Iris pigment epithelial cell (primary cell): ENCODE measurements around the gene HOXB7.

ENCODE experiments used
- DNase-seq: peaks from one replicate; pipeline ENCODE4 v3.0.0-alpha.2; 2011; ENCODE audit warnings: low read depth

Gene HOXB7

GRCh38 chr17:48565925-48566710 lies 44.7 kb downstream of the HOXB7 start:
- no peak for DNase-seq

- DNase-seq = no peak
Measured at GRCh38 chr17:48565022-48565554, 45.7 kb downstream of the HOXB7 start.

- DNase-seq = no peak
Measured at GRCh38 chr17:48564188-48565021, 46.4 kb downstream of the HOXB7 start.

- no peak for DNase-seq
Measured at GRCh38 chr17:48563867-48564187, 47.0 kb downstream of the HOXB7 start.

GRCh38 chr17:48563385-48563838 lies 47.4 kb downstream of the HOXB7 start:
- no peak for DNase-seq

GRCh38 chr17:48562934-48563333 lies 47.9 kb downstream of the HOXB7 start:
- DNase-seq = no peak

GRCh38 chr17:48561884-48562810 lies 48.7 kb downstream of the HOXB7 start:
- DNase-seq = no peak

GRCh38 chr17:48559840-48560817 lies 50.7 kb downstream of the HOXB7 start:
- DNase-seq = no peak

GRCh38 chr17:48559122-48559839 lies 51.5 kb downstream of the HOXB7 start:
- no peak for DNase-seq

GRCh38 chr17:48558831-48559121 lies 52.0 kb downstream of the HOXB7 start:
- DNase-seq = no peak

GRCh38 chr17:48558057-48558830 lies 52.6 kb downstream of the HOXB7 start:
- DNase-seq = no peak
